Heart left ventricle (tissue), 16 donors: ENCODE measurements around the gene WASL. TPM values are rescaled to one million over a fixed set of nuclear protein-coding genes. Genes with fewer than 3 reads are reported as not detected.
A peak's percentile ranks its signal among the peaks of the same experiment; 100 is the strongest.

Experiments used
- ATAC-seq, 4 donors: fragments of 200-7000 bp; cut with Tn5 transposase; one replicate each; pipeline ENCODE4 v1.9.1; 2020 to 2022; ENCODE audit warnings: moderate library complexity in 4 of 4, mild to moderate bottlenecking in 3 of 4, moderate number of reproducible peaks in 1 of 4
- DNase-seq, 5 donors: peaks; one replicate each; pipeline ENCODE4 v3.0.0-alpha.2; 2020
- H3K27ac ChIP-seq, 12 donors: fragments of 200-600 bp; sonication (generic) in 4 of 12; one replicate each; pipeline versions ENCODE4 v1.5.0 to v1.8.0; 2016 to 2022; ENCODE audit warnings: mild to moderate bottlenecking in 2 of 12
- H3K27me3 ChIP-seq, 9 donors: fragments of 200-600 bp; sonication (generic) in 2 of 9; one replicate each; pipeline versions ENCODE4 v1.5.1 to v1.8.0; 2016 to 2022; ENCODE audit warnings: mild to moderate bottlenecking in 3 of 9
- H3K36me3 ChIP-seq, 9 donors: fragments of 200-600 bp; sonication (generic) in 2 of 9; one replicate each; pipeline versions ENCODE4 v1.5.0 to v1.8.0; 2018 to 2022; ENCODE audit warnings: mild to moderate bottlenecking in 2 of 9
- H3K4me1 ChIP-seq, 12 donors: fragments of 200-600 bp; sonication (generic) in 4 of 12; one replicate each; pipeline versions ENCODE4 v1.5.0 to v1.8.0; 2016 to 2022; ENCODE audit warnings: mild to moderate bottlenecking in 3 of 12
- H3K4me3 ChIP-seq, 12 donors: fragments of 200-600 bp; sonication (generic) in 4 of 12; one replicate each; pipeline versions ENCODE4 v1.5.0 to v1.8.0; 2017 to 2022; ENCODE audit warnings: mild to moderate bottlenecking in 9 of 12, moderate library complexity in 4 of 12
- H3K9me3 ChIP-seq, 12 donors: fragments of 200-600 bp; sonication (generic) in 4 of 12; one replicate each; pipeline versions ENCODE4 v1.5.0 to v1.8.0; 2016 to 2022; ENCODE audit warnings: mild to moderate bottlenecking in 1 of 12
- CTCF ChIP-seq, 12 donors: fragments of 200-600 bp; sonication (generic) in 4 of 12; IDR thresholded peaks; one replicate each; pipeline versions ENCODE4 v1.5.0 to v1.8.0; 2018 to 2022; ENCODE audit warnings: antibody characterized with exemption in 12 of 12, mild to moderate bottlenecking in 5 of 12
- POLR2A ChIP-seq, 2 donors: fragments of 450-650 bp; IDR thresholded peaks; one replicate each; pipeline ENCODE4 v1.6.1; 2017; ENCODE audit warnings: antibody characterized with exemption in 2 of 2, mild to moderate bottlenecking in 2 of 2, moderate library complexity in 2 of 2
- WGBS, 4 donors: extraction: QIAGEN DNeasy Blood & Tissue Kit in 2 of 4; methylation state at CpG; one replicate each; pipeline versions ENCODE4 v1.1.5 to v1.1.7; 2013 to 2018; 5-methylcytosine and 5-hydroxymethylcytosine counted together
- intact Hi-C, 10 donors: fragments of 100-400 bp; cut with DNase I; formaldehyde crosslinking; loops; one replicate each; pipeline versions ENCODE4 v1.11.1 to v1.14.2; 2022
- polyA plus RNA-seq, 2 donors: library from polyadenylated mRNA; stranded (reverse); fragments of 200-250 nt; gene quantifications; one replicate each; pipeline ENCODE4 v1.2.3, GENCODE V29; 2013
- total RNA-seq, 9 donors: library from RNA; depleted of rRNA in 2 of 9; stranded (reverse); fragments of >200 nt in 2 of 9; fragmentation: NEBNext Ultra II Directional in 3 of 9; extraction: Animal tissue kit (Norgen Biotek cat#: 25700) in 3 of 9; gene quantifications; one replicate each; pipeline versions ENCODE4 v1.1.0 to v1.2.4, GENCODE V29; 2016 to 2023
- donor health status: ischemic (EF 13 %, LVEDD 7.1; RV severe dilation, severe dysfunction).
- donor health status: healthy with polysubstance abuse.
- donor health status: DM: no; HTN: yes; CAD: no.
- donor health status: DM: no; HTN: no; CAD: no.
- donor health status: ischemic (EF 25% LVEDD 6.9; RV normal size, moderate dysfunction).
- donor health status: ischemic (EF 25% LVEDD 5.7; RV mildly dilated, moderate dysfunction).
- donor health status: healthy.
- donor health status: DM: yes; HTN: yes; CAD: no.
- donor health status: ischemic (EF 35%, LVEDD 5.7; RV mildly dilated, moderate dysfunction).
- donor health status: nonischemic (EF 11% LVEDD 7.7; RV severe dilation, severe dysfunction).
- donor health status: DM: yes; HTN: yes; CAD: no.
- donor health status: PGD.
- donor health status: ischemic (EF 29% LVEDD 5.4; RV normal size, mild dysfunction).
- donor health status: nonischemic (EF 23%, LVEDD 6.1; RV moderate dilation, normal function).

WASL gene
- total and polyA plus RNA-seq, 11 donors: 11.2 to 30.3 (median 23.3) TPM

DNA sequence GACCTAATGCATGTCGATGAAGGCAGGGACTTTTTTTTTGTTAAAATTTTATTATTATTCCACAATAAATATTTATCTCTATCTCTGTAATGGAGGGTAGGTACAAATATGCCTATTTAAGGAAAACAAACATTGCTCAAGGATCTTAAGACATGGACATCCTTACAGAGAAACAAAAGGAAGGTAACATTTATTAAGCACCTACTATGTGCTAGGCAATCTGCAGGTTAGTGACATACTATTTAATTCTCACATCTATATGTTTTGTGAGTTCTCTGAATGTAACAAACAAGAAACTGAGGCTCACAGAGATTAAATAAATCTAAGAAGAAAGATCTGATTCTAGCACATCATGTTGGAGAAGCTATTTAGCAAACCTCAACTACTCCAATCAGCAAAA, 61.1 kb downstream of the WASL start:
- Histone ChIP-seq H3K4me3 (no peak overlapping the region), H3K27ac (no peak overlapping the region), H3K36me3 (peaks cover 0 to 98% (median 80%) of the 10 kb centered on the region in 9 donors), H3K9me3 (no peaks in the 10 kb centered on the region), H3K4me1 (peaks cover 0 to 5% (median 0%) of the 10 kb centered on the region in 12 donors), H3K27me3 (no peaks in the 10 kb centered on the region)
- ATAC-seq: no peak
- intact Hi-C loops: loop anchor here in 4 of 10 donors (5.0 to 10.0 kb wide), 3 partner anchors 103 to 180 kb away; no protein-coding TSS in a partner anchor
- WGBS, 4 donors: 89 to 96% (median 95%) methylated on average over 1 of the region's 1 CpG
- no peak for DNase-seq
- TF ChIP-seq POLR2A (IDR thresholded peaks at IDR 0.05) (no peak), CTCF (IDR thresholded peaks at IDR 0.05) (no peak)

- no peaks in the 10 kb centered on the region for H3K9me3 ChIP-seq
- peaks cover 0 to 11% (median 1%) of the 10 kb centered on the region in 12 donors for H3K4me1 ChIP-seq
- H3K27ac ChIP-seq: no peak overlapping the region
- H3K4me3 ChIP-seq: no peak overlapping the region
- no peak for ATAC-seq
- no peak for DNase-seq
- 93 to 98% (median 94%) methylated on average over 2 of the region's 2 CpGs for WGBS, 4 donors
- H3K36me3 ChIP-seq: peaks cover 0 to 94% (median 77%) of the 10 kb centered on the region in 9 donors
- intact Hi-C loops: loop anchor here in 4 of 10 donors (5.0 to 10.0 kb wide), 3 partner anchors 102 to 180 kb away; no protein-coding TSS in a partner anchor
- no peaks in the 10 kb centered on the region for H3K27me3 ChIP-seq
- no peak for TF ChIP-seq POLR2A (IDR thresholded peaks at IDR 0.05)
- no peak for TF ChIP-seq CTCF (IDR thresholded peaks at IDR 0.05)
These were observed 61.6 kb downstream of the WASL start for GRCh38 chr7:123687161-123687560.

- H3K27me3 ChIP-seq: no peaks in the 10 kb centered on the region
- peak overlapping the region in 3 of 12 donors; percentile 54 to 73 (median 61) for H3K27ac ChIP-seq
- H3K4me1 ChIP-seq: peaks cover 0 to 41% (median 16%) of the 10 kb centered on the region in 12 donors
- TF ChIP-seq POLR2A (IDR thresholded peaks at IDR 0.05): no peak
- TF ChIP-seq CTCF (IDR thresholded peaks at IDR 0.05): peak; percentile 31 to 70 (median 57)
- no peak overlapping the region for H3K4me3 ChIP-seq
- no peak for DNase-seq
- intact Hi-C loops: loop anchor here in 9 of 10 donors (2.0 to 10.0 kb wide), 8 partner anchors 45 to 190 kb away; partner anchors contain the start of gene WASL (in 2 of the 9)
- no peaks in the 10 kb centered on the region for H3K9me3 ChIP-seq
- 58 to 76% (median 65%) methylated on average over 1 of the region's 1 CpG for WGBS, 4 donors
- H3K36me3 ChIP-seq: peaks cover 0 to 69% (median 42%) of the 10 kb centered on the region in 9 donors
- ATAC-seq: peak in 2 of 4 donors; percentile 24 to 40
These were observed 66.1 kb downstream of the WASL start for GRCh38 chr7:123682690-123683089.

- WGBS, 4 donors: 29 to 42% (median 31%) methylated on average over 2 of the region's 2 CpGs
- peak overlapping the region in 1 of 12 donors; percentile 2 for H3K4me3 ChIP-seq
- no peak for TF ChIP-seq CTCF (IDR thresholded peaks at IDR 0.05)
- TF ChIP-seq POLR2A (IDR thresholded peaks at IDR 0.05): no peak
- ATAC-seq (peak; percentile 83 to 89 (median 86)), DNase-seq (peak in 1 of 5 donors; percentile 57)
- peaks cover 0 to 46% (median 16%) of the 10 kb centered on the region in 12 donors for H3K4me1 ChIP-seq
- no peaks in the 10 kb centered on the region for H3K27me3 ChIP-seq
- peaks cover 0 to 58% (median 31%) of the 10 kb centered on the region in 9 donors for H3K36me3 ChIP-seq
- intact Hi-C loops: loop anchor here in 7 of 10 donors (5.0 to 10.0 kb wide), 7 partner anchors 44 to 191 kb away; partner anchors contain the start of gene WASL (in 2 of the 7)
- peak overlapping the region in 11 of 12 donors; percentile 24 to 79 (median 62) for H3K27ac ChIP-seq
- no peaks in the 10 kb centered on the region for H3K9me3 ChIP-seq
These were observed 67.2 kb downstream of the WASL start for GRCh38 chr7:123681561-123681960.
